GM12864 (cell line): ENCODE data around the gene SHOC1.

Experiments used
- DNase-seq: peaks from one replicate; pipeline ENCODE4 v3.0.0-alpha.2; 2011; ENCODE audit warnings: low read depth
- H3K4me3 ChIP-seq: 2 replicates; pipeline ENCODE4 v1.5.1; 2011; ENCODE audit warnings: mild to moderate bottlenecking, low read depth, low read length, control low read depth
- TF ChIP-seq, protein P1 (sequence below): IDR thresholded peaks from 2 replicates; pipeline ENCODE4 v1.5.1; 2011; ENCODE audit warnings: low read depth, mild to moderate bottlenecking, moderate library complexity, low read length, control low read depth, inconsistent platforms; ENCODE audit errors: missing control alignments

The SHOC1 gene

DNA sequence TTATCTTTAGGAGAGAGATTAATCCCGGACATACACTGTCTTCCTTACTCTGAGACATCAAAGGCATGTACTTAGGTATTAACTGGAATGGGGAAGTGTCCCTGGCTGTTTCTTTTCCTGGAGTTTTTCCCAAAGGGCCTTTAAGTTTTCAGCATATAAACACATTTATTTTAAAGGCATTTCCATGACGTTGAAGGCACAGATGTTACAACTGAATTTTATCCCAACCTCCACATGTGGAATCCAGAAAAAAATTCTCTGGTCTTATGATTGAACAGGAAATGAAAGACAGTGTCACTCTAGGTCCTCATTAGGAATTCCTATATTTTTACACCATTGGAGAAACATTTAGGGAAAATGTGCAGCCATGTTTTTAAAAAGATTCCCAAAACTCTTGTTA is 41.6 kb upstream of the SHOC1 start:
- H3K4me3 ChIP-seq: no peak overlapping the region
- TF ChIP-seq, protein P1, sequence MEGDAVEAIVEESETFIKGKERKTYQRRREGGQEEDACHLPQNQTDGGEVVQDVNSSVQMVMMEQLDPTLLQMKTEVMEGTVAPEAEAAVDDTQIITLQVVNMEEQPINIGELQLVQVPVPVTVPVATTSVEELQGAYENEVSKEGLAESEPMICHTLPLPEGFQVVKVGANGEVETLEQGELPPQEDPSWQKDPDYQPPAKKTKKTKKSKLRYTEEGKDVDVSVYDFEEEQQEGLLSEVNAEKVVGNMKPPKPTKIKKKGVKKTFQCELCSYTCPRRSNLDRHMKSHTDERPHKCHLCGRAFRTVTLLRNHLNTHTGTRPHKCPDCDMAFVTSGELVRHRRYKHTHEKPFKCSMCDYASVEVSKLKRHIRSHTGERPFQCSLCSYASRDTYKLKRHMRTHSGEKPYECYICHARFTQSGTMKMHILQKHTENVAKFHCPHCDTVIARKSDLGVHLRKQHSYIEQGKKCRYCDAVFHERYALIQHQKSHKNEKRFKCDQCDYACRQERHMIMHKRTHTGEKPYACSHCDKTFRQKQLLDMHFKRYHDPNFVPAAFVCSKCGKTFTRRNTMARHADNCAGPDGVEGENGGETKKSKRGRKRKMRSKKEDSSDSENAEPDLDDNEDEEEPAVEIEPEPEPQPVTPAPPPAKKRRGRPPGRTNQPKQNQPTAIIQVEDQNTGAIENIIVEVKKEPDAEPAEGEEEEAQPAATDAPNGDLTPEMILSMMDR: no peak
- no peak for DNase-seq

DNA sequence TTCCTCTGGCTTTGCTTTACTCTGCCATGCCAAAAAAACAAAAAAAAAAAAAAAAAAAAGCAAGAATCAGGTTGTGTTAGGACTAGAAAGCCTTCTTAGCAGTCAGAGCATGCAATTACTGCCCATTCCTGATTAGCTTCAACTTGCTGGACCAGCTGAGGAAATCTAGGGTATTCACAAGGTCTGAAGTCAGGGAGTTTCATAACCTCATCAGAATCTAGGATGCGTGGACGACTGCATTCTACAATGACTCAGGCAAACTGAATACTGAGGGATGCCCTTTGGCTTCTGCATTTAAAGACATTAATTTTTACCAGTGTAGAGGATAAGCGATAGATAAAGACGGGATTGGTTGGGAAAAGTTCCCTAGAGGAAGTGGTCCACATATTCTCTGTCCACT is 39.2 kb upstream of the SHOC1 start:
- H3K4me3 ChIP-seq: no peak overlapping the region
- TF ChIP-seq, protein P1: no peak
- DNase-seq: no peak

DNA sequence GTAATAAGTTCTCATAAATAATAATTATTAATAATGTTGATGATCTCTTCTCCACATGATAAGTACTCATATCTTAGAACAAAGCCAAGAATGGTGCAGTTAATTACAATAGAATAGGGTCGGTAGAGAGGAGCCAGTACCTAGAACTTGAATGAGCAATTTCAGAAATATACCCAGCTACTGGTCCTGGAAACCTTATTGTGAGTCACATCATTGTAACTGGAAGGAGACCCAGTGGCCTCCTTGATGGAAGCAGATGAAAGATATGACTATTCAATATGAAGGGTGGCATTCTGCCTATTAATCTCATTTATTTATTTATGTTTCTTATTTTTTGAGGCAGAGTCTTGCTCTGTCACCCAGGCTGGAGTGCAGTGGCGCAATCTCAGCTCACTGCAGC is 37.7 kb upstream of the SHOC1 start:
- DNase-seq: no peak
- TF ChIP-seq, protein P1: no peak

DNA sequence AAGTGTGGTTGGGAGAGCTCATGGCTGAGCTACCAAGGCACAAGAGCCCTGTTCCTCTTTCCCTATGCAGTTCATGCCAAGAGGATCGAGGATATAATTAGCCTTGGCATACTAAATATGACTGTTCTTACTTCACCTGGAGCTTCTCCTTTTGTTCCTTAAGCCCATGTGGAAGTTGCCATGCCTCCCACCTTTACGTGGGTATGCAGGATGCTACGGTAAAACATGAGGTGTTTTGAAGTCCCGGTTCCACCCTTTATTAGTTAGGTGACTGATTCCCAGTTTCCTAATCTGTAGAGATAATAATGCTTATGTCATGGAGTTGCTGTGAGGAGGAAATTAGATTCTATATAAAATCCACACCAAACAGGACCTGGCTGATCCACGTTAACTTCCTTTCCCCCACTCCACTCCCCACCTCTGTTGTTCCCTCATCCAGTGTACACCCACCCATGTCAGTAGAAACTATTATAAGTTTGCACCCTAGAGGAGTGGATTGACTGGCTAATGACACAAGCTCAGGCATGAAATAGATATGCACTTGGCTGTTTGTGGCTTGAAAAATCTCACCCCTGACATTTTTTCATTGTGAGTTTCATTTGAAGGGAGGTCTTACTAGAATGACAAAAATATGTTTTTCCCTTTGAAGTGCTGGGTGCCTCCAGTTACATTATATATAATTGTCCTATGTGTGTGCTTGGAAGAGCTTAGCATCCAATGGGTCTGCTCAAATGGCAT is 36.8 kb upstream of the SHOC1 start:
- H3K4me3 ChIP-seq: no peak overlapping the region
- no peak for DNase-seq
- TF ChIP-seq, protein P1: no peak

More for the DNA sequence above, 37.7 kb upstream of the SHOC1 start:
- H3K4me3 ChIP-seq: no peak overlapping the region

DNA sequence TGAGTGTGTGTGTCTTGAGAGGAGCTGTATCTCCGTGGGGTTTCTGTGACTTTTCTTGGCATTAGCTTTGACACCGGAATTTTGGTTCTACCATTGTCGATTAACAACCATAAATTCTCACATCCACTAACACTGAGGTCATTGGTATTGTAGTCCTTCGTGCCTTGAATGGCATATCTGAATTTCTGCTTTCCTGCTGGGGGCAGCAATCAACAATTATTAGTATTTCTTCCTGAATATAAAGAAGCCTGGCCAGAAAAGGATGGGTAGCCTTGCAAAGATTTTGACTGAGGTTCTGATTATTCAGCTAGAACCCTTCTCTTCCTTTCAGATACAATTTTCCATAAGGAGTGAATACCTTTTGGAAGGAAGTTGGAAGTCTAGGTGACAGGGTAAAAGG is 33.5 kb upstream of the SHOC1 start:
- H3K4me3 ChIP-seq: no peak overlapping the region
- TF ChIP-seq, protein P1: no peak
- DNase-seq: no peak

DNA sequence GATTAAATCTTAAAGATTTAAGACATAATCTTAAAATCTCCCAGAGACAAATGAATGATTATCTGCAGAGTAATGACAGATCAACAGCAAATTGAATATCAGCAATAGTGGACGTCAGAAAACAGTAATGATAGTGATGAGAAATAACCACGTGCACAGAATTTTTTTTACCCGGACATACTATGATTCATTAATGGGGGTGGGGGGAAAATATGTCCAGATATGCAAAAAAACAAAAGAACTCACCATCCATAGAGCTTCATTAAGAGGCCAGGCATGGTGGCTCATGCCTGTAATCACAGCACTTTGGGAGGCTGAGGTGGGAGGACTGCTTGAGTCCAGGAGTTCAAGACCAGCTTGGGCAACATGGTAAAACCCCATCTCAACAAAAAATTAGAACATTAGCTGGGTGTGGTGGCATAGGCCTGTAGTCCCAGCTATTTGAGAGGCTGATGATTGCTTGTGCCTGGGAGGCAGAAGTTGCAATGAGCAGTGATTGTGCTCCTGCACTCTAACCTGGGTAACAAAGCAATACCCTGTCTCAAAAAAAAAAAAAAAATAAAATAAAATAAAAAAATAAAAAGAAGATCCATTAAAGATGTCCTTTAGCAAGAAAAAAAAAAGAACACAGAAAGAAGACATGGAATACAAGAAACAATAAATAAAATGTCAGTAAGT is 30.9 kb upstream of the SHOC1 start:
- TF ChIP-seq, protein P1: no peak
- no peak for DNase-seq
- H3K4me3 ChIP-seq: no peak overlapping the region
